Measurements from ENCODE around the gene SPNS2. TPM values are rescaled to one million over a fixed set of nuclear protein-coding genes. Genes with fewer than 3 reads are reported as not detected.
A peak's percentile ranks its signal among the peaks of the same experiment; 100 is the strongest.

The SPNS2 gene
- total RNA-seq, 1 donor from 2014 or later = 4.3 TPM

DNA sequence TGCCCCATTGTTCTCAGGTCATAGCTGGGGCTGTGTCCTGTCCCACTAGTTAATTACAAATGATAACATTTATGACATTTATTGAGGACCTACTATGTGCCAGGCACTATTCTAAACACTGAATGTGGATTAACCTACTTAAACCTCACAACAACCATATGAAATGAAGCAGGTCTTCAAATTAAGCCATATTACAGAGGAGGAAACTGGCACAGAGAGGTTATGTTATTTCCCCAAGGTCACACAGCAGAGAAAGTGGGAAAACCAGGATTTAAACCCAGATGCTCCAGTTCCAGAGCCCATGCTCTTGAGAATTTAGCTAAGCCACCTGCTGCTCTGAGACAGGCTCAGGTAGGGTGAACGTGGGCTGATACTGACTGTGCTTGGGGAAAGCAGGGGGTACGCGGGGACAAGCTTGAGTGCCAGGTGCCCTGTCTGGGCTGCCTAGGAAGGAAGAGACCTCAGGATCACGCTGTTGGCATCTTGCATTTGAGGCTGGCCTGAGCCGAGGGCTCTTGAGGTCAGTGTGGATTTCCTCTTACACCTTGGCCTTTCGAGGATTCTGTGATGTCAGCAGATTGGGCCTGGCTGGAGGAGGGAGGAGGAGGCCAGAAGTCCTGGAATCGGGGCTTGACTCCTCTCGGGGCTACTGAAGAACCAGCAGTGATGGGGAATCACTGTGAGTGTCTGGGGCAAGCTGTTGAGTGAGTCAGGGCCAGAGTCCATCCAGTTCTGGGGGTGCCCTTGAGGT, 8.9 kb downstream of the SPNS2 start:
- Mint-ChIP-seq H3K4me3 (no peak overlapping the region), H3K9me3 (no peaks in the 10 kb centered on the region), H3K36me3 (ENCODE audit: low read depth) (no peaks in the 10 kb centered on the region), H3K27ac (ENCODE audit: unreplicated experiment) (no peak overlapping the region), H3K27me3 (ENCODE audit: low read depth) (peaks cover 18% of the 10 kb centered on the region), H3K4me1 (no peaks in the 10 kb centered on the region)
- no peak for DNase-seq (ENCODE audit: low read depth, low spot score)
- TF ChIP-seq CTCF (conservative IDR thresholded peaks at IDR 0.05) = no peak

GRCh38 chr17:4508207-4508606, 9.5 kb downstream of the SPNS2 start:
- H3K9me3 Mint-ChIP-seq = no peaks in the 10 kb centered on the region

DNA sequence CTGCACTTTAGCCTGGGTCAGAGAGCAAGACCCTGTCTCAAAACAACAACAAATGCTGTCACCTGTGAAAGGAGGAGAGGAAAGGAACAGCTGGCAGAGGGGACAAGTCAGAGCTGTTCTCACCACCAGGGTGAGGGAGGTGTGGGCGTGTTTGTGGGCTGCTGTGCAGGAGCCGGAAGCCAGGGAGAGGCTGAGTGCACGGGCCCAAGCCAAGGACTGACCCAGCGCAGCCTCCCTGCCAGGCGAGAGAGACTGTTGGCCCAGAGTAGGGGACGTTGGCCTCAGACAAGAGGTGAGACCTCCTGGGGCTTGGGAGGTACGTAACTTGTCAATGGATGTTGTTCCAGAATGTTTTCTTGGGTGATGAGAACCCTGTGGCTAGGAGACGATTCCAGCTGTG, 10.7 kb downstream of the SPNS2 start:
- DNase-seq (ENCODE audit: low read depth, low spot score) = no peak
- Mint-ChIP-seq H3K9me3 (no peaks in the 10 kb centered on the region), H3K27ac (ENCODE audit: unreplicated experiment) (peak overlapping the region; percentile 84), H3K27me3 (ENCODE audit: low read depth) (peaks cover 5% of the 10 kb centered on the region), H3K4me1 (no peaks in the 10 kb centered on the region), H3K4me3 (no peak overlapping the region), H3K36me3 (ENCODE audit: low read depth) (no peaks in the 10 kb centered on the region)
- TF ChIP-seq CTCF (conservative IDR thresholded peaks at IDR 0.05) = no peak

More at GRCh38 chr17:4508207-4508606, 9.5 kb downstream of the SPNS2 start:
- TF ChIP-seq CTCF (conservative IDR thresholded peaks at IDR 0.05) = no peak
- no peaks in the 10 kb centered on the region for H3K36me3 Mint-ChIP-seq (ENCODE audit: low read depth)
- no peaks in the 10 kb centered on the region for H3K4me1 Mint-ChIP-seq
- DNase-seq (ENCODE audit: low read depth, low spot score) = no peak
- H3K4me3 Mint-ChIP-seq = no peak overlapping the region
- peaks cover 11% of the 10 kb centered on the region for H3K27me3 Mint-ChIP-seq (ENCODE audit: low read depth)
- H3K27ac Mint-ChIP-seq (ENCODE audit: unreplicated experiment) = no peak overlapping the region

DNA sequence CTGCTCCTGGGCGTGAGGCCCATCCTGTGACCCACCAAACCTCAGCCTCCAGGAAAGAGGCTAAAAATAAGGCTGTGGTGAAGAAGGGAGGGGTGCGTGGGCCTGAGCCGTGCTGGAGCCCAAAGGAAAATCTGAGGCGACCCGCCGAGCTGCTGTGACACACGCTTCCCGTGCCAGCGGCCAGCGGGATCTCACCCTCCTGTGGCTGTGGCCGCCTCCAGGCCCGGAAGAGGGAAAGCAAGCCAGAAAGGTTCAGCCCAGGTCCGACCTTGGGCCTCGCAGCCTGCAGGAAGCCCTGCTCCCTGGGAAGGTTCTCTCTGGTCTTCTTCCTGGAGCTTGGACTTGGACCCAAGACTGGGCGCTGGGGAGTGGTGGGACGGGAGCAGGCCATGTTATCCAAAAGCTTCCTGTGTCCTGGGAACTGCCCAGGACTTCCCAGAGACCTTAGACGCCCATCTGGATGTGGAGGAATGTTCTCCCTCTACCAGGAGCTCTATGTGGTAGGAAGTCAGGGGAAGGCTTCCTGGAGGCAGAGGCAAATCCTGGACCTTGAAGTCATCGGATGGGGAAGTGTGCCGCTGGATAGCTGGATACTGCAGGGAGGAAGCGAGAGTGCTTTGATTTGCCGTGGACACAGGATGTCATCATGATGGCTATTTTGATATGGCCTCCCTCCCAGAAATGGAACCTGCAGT, 11.4 kb downstream of the SPNS2 start:
- Mint-ChIP-seq H3K4me3 (no peak overlapping the region), H3K27me3 (ENCODE audit: low read depth) (peaks cover under 1% of the 10 kb centered on the region), H3K9me3 (no peaks in the 10 kb centered on the region), H3K27ac (ENCODE audit: unreplicated experiment) (no peak overlapping the region), H3K36me3 (ENCODE audit: low read depth) (no peaks in the 10 kb centered on the region), H3K4me1 (no peaks in the 10 kb centered on the region)
- no peak for DNase-seq (ENCODE audit: low read depth, low spot score)
- no peak for TF ChIP-seq CTCF (conservative IDR thresholded peaks at IDR 0.05)

- Mint-ChIP-seq H3K27me3 (ENCODE audit: low read depth) (no peaks in the 10 kb centered on the region), H3K9me3 (no peaks in the 10 kb centered on the region), H3K27ac (ENCODE audit: unreplicated experiment) (no peak overlapping the region), H3K4me1 (no peaks in the 10 kb centered on the region), H3K36me3 (ENCODE audit: low read depth) (no peaks in the 10 kb centered on the region), H3K4me3 (no peak overlapping the region)
- DNase-seq (ENCODE audit: low read depth, low spot score) = no peak
- TF ChIP-seq CTCF (conservative IDR thresholded peaks at IDR 0.05) = no peak
Observed at GRCh38 chr17:4510618-4510941, 11.9 kb downstream of the SPNS2 start.

Data from neural crest cell (in vitro differentiated cells).